ENCODE measurements around the gene UTP4.

The UTP4 gene

DNA sequence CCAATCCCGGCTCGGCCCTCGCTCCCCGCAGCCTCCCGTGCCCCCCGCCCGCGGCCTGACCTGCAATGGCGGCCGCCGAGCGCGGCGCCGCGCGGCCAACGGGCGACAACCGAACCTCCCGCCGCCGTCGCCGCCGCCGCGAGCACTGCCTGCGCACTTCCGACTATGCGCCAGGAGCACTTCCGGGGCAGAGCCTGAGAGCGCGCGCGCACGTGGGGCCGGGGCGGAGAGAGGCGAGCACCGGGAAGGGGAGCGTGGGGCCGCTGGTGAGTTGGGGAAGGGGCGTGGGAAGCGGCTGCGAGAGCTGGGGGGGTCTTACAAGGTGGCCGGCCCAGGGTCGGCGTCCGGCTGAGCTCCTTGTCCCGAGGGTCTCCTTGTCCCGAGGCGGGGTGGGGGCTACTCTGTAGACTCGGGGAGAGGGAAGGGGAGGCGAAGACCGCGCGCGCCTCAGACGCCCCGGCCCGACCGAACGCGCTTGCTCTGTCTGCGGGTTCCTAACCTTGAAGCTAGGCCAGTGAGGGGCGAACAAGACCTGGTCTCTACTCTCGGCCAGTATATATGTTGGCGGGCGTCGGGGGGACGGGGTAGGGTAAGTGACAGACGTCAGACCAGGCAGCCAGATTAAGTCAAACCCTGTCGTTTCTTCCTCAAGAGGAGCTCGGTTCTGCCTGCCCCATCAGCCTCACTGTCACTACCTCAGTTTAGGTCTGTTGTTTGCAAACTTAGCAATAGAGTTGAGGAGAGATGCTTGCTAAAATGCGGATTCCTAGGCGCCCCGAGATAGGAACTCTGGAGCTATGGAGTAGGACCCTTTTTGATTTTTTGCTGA is at the start of gene UTP4, which contains the start of gene CHTF8:
UTP4 (plus strand) TSS at position 226 of the 829 bp plus-strand sequence. CDS start 811 bp downstream, outside the sequence.
CHTF8 (minus strand) TSS at position 165 of the 829 bp plus-strand sequence. CDS start 11,130 bp downstream, outside the sequence.
- DNase-seq: peak in 1 of 2 experiments; percentile 28

GRCh38 chr16:69083306-69083941 is 49.0 kb upstream of the UTP4 start:
- DNase-seq: no peak

DNA sequence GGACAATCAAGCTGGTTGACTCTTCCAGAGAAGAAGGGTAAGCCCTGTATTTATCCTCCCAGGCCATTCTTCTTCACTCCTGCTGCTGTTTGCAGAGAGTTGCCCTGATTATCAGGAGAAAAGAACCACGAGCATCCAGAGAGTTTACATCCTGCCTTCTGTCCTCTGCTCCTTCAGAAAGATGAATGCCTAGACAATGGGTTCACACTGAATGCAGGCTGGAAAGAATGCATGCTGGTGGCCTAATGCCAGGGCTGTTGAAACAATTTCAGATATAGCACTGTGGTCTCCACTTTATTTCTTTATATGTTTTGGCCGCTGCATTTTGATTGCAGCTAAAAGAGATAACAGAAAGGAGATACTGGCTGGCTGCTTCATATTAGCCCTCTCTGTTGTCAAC is 48.2 kb upstream of the UTP4 start:
- no peak for DNase-seq

- DNase-seq: no peak
Observed at GRCh38 chr16:69085032-69085695, 47.3 kb upstream of the UTP4 start.

DNA sequence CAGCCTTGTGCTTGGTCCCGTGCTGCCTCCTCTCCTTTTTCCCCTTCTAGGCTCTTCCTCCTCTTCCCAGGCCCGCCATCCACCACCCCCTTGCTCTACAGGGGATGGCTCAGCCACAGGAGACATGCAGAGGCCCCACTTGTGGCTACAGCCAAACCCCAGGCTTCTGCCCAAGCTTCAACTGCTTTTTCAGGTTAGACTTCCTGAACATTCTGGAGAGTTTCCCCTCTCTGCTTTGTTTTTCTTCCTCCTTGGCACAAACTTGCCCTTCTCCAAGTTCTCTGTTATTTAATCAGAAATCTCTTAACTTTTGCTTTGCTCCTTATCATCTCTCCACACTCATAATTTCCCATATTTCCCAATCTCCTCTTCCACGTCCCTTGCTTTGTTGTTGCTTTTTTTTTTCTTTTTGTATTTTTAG is 45.3 kb upstream of the UTP4 start:
- DNase-seq: no peak

DNA sequence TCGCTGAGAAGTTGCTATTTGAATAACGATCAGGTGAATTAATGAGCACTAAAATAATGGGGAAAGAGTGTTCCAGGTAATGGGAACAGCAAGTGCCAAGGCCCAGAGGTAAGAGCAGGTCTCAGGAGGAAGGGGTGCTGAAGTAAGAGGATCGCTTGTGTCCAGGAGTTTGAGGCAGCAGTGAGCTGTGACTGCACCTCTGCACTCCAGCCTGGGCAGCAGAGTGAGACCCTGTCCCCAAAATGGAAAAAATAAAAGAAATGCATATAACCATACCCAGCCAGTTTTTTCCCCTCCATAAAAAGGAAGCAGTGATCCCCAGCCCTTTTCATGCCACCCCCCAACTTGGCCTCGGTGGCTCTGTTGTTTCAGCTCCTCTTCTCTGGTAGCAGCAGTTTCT is 43.8 kb upstream of the UTP4 start:
- no peak for DNase-seq

- no peak for DNase-seq
Observed at GRCh38 chr16:69089091-69089910, 43.1 kb upstream of the UTP4 start.

GRCh38 chr16:69093974-69094373 is 38.5 kb upstream of the UTP4 start:
- DNase-seq: no peak

- no peak for DNase-seq
Observed at GRCh38 chr16:69094501-69094900, 37.9 kb upstream of the UTP4 start.

- no peak for DNase-seq
Observed at GRCh38 chr16:69095193-69095592, 37.3 kb upstream of the UTP4 start.

- DNase-seq: no peak
Observed at GRCh38 chr16:69100071-69100691, 32.3 kb upstream of the UTP4 start.

DNA sequence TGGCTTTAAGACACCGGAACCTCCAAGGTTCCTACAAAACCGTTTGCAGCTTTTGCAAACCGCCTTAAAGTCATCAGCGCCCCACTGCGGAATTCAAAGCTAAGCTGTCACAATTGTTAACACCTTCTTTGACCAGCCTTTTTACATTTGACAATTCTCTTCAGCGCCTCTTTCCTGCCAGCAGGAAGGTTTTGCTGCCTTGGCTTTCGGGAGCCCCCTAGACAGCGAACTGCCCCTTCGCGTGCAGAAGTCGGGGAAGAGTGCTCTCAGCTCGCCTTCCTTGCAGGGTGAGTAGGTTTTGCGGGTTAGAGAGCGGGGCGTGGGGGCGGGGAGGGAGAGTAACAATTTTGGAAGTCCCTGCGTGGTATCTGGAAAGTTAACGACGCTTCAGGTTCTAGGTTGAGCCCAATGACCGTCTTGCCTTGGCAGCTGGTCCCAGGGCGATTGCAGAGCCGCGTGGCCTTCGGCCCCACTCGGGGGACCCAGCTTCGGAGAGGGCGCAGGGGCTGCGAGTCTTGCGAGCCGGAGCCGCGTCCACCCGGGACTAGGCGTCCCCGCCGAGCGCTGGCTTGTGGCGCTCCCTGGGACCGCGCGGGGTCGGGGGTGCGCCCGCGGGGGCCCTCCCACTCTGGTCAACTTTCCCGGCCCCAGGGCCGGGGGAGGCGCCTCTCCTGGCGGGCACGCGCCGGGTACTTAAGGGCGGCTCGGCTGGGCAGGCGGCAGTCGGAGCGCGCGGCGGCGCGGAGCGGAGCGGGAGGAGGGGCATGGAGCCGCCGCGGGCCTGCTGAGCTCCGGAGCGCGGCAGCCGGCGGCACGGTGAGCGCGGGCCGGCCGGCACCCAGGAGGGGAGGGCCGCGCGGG is 26.7 kb upstream of the UTP4 start, which contains the start of gene HAS3:
HAS3 (plus strand) TSS at position 153 of the 861 bp plus-strand sequence. CDS start 3,743 bp downstream, outside the sequence.
- no peak for DNase-seq

- no peak for DNase-seq
Observed at GRCh38 chr16:69106491-69107315, 25.7 kb upstream of the UTP4 start.

DNA sequence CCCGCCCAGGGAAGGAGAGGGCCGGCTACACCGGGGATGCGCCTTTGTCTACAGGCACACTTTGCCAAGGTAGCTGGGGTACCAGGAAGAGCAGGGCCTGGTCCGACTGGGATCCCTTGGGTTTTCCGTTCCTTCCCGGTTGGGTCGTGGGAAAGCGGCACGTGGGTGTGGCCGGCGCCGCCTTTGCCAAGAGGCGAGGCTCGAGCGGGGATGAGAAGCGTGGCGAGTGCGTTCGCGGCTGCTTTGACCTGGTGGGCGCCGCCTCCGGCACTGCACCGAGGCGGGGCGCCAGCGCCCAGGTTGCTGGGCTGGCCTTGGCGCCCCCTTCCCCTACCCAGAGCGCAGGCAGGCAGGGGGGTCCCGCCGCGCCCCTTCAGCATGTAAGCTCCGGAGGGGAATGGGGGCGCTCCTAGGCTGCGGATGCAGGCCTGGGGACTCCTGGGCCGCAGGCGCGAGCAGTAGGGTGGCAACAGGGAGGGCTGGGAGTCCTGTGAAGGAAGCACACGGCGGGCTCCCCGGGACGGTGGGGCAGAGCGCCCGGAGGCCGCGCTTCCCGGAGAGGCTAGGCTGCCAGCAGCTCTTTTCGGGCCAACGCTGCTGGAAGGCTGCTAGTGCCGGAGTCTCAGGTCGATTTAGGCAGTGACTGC is 25.0 kb upstream of the UTP4 start:
- no peak for DNase-seq

DNA sequence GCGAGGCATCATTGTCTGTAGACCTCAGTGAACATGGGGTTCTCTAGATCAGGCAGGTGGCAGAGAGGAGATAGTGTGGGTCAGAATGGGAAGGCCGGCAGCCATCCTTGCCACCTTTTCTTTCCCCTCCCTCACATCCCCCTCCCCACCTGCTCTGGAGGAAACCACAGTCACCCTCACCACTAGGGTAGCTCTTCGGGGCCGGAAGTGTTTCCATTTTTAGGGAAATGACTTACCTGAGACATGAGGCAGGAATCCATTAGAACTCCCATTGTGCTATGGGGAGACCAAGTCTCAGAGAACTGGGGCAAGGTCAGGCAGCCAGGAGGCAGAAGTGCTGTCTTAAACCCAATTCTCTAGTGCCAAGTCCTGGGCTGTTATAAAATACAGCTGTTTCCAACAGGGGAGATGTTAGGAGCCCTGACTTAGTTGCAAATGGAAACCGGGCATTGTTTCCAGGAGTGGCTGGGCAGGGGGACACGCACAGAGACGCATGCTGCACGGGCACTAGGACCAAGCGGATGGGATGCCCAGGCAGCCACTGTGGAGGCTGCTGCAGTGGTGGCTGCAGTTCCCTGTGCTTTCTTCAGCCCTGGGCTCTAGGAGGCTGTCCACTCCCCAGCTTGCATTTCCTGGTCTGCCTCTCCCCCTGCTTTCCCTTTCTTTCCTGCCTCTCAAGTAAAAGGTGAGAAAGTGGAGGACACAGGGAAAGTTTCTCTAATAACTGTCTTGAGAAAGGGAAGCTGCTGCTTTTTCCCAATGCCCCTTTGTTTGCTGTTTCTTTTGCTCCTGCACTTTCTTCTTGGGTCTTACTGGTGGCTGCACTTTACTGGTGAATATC is 24.2 kb upstream of the UTP4 start:
- no peak for DNase-seq

- DNase-seq: no peak
Observed at GRCh38 chr16:69108905-69109252, 23.6 kb upstream of the UTP4 start.

DNA sequence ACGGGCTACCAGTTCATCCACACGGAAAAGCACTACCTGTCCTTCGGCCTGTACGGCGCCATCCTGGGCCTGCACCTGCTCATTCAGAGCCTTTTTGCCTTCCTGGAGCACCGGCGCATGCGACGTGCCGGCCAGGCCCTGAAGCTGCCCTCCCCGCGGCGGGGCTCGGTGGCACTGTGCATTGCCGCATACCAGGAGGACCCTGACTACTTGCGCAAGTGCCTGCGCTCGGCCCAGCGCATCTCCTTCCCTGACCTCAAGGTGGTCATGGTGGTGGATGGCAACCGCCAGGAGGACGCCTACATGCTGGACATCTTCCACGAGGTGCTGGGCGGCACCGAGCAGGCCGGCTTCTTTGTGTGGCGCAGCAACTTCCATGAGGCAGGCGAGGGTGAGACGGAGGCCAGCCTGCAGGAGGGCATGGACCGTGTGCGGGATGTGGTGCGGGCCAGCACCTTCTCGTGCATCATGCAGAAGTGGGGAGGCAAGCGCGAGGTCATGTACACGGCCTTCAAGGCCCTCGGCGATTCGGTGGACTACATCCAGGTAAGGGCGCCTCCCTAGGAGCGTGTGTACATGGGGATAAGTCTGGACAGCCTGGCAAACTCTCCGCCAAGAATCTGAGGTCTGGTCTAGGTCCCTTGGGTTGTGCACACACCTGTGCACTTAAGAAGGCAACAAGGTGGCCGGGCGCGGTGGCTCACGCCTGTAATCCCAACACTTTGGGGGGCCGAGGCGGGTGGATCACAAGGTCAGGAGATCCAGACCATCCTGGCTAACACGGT is 22.8 kb upstream of the UTP4 start:
- no peak for DNase-seq

GRCh38 chr16:69110406-69110805 is 22.0 kb upstream of the UTP4 start:
- DNase-seq: no peak

Measured in cerebellar nuclear complex (tissue), 1 donor.